Esophagus squamous epithelium (tissue), 5 donors: ENCODE measurements around the gene EID3. TPM values are rescaled to one million over a fixed set of nuclear protein-coding genes. Genes with fewer than 3 reads are reported as not detected.

Experiments used
- DNase-seq: peaks from one replicate; lab custom pipeline; 2025; lab: John Stamatoyannopoulos, UW
- H3K27ac ChIP-seq, 4 donors: fragments of 200-600 bp; sonication (generic); one replicate each; pipeline ENCODE4 v1.5.1; 2016 to 2019; ENCODE audit warnings: mild to moderate bottlenecking in 1 of 4
- H3K27me3 ChIP-seq, 4 donors: fragments of 200-600 bp; sonication (generic); 1 replicate in 3 of 4; 2 replicates in 1 of 4; pipeline versions ENCODE4 v1.5.1 to v1.6.0; 2017 to 2021; ENCODE audit warnings: antibody characterized with exemption in 1 of 4
- H3K36me3 ChIP-seq, 3 donors: fragments of 200-600 bp; sonication (generic); one replicate each; pipeline ENCODE4 v1.5.1; 2016 to 2019
- H3K4me1 ChIP-seq, 3 donors: fragments of 200-600 bp; sonication (generic); one replicate each; pipeline ENCODE4 v1.5.1; 2017 to 2019
- H3K4me3 ChIP-seq, 4 donors: fragments of 200-600 bp; sonication (generic); 1 replicate in 3 of 4; 2 replicates in 1 of 4; pipeline ENCODE4 v1.5.1; 2016 to 2019; ENCODE audit warnings: mild to moderate bottlenecking in 2 of 4, moderate library complexity in 1 of 4
- H3K9me3 ChIP-seq, 3 donors: fragments of 200-600 bp; sonication (generic); one replicate each; pipeline ENCODE4 v1.5.1; 2016 to 2019
- POLR2A ChIP-seq, 4 donors: fragments of 450-650 bp; IDR thresholded peaks; one replicate each; pipeline ENCODE4 v1.6.1; 2017; ENCODE audit warnings: antibody characterized with exemption in 4 of 4, mild to moderate bottlenecking in 4 of 4, moderate library complexity in 3 of 4
- WGBS, 2 donors: methylation state at CpG; one replicate each; pipeline ENCODE4 v1.1.5; 2018; 5-methylcytosine and 5-hydroxymethylcytosine counted together
- intact Hi-C: fragments of 100-400 bp; cut with DNase I; formaldehyde crosslinking; loops from one replicate; pipeline ENCODE4 v1.15.0; 2022
- total RNA-seq, 4 donors: library from RNA; depleted of rRNA; stranded (reverse); fragments of >200 nt; gene quantifications; one replicate each; pipeline ENCODE4 v1.1.0, GENCODE V29; 2016
- TF ChIP-seq, protein P1 (sequence below), 6 experiments: fragments of 450-650 bp in 4 of 6; fragments of 200-600 bp in 2 of 6; sonication (generic) in 2 of 6; IDR thresholded peaks; one replicate each; pipeline ENCODE4 v1.5.1; 2016 to 2019; ENCODE audit warnings: antibody characterized with exemption in 6 of 6, mild to moderate bottlenecking in 4 of 6, moderate library complexity in 4 of 6
- donor health status: DM: yes; HTN: yes; CAD: no.

Gene EID3
- total RNA-seq, 4 donors from 2014 or later, result 1.8 to 17.1 (median 7.0) TPM

DNA sequence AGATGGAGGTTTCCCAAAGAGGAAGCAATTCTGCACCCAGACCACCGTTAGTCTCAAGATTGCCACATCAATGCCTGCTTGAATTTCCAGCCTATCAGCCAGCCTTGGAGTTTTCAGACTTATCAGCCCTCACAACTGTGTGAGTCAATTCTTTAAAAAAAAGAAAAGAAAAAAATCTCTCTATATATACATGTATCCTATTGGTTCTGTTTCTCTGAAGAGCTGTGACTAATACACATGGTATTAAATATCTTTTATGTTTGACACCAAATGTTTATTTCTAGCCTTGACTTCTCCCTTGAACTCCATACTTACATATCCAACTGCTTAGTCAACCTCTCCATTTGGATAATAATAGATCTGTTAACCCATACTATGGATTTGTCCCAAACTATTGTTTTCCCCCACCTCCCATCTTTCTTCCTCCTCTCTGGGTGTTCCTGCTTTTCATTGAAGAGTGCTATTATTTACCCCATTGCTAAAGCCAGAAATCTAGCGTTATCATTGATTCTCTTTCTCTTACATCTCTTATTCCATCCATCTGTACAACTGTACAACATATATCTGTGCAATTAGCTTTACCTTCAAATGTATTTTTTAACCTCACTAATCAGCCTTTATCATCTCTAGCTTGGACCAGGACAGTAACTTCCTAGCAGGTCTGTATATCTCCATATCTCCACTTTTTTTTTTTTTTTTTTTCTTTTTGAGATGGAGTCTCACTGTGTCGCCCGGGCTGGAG is 22.7 kb upstream of the EID3 start:
- Histone ChIP-seq H3K36me3 (no peaks in the 10 kb centered on the region), H3K27ac (peak overlapping the region in 1 of 4 donors; percentile 6), H3K9me3 (no peaks in the 10 kb centered on the region), H3K4me1 (peaks cover 0 to 36% (median 14%) of the 10 kb centered on the region in 3 donors), H3K4me3 (no peak overlapping the region), H3K27me3 (peaks cover 0 to 10% (median 0%) of the 10 kb centered on the region in 4 donors)
- no peak for DNase-seq
- no peak for TF ChIP-seq POLR2A (IDR thresholded peaks at IDR 0.05)
- TF ChIP-seq, protein P1, sequence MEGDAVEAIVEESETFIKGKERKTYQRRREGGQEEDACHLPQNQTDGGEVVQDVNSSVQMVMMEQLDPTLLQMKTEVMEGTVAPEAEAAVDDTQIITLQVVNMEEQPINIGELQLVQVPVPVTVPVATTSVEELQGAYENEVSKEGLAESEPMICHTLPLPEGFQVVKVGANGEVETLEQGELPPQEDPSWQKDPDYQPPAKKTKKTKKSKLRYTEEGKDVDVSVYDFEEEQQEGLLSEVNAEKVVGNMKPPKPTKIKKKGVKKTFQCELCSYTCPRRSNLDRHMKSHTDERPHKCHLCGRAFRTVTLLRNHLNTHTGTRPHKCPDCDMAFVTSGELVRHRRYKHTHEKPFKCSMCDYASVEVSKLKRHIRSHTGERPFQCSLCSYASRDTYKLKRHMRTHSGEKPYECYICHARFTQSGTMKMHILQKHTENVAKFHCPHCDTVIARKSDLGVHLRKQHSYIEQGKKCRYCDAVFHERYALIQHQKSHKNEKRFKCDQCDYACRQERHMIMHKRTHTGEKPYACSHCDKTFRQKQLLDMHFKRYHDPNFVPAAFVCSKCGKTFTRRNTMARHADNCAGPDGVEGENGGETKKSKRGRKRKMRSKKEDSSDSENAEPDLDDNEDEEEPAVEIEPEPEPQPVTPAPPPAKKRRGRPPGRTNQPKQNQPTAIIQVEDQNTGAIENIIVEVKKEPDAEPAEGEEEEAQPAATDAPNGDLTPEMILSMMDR (IDR thresholded peaks at IDR 0.05), result no peak
- intact Hi-C loops, result no loop called here
- WGBS, 2 donors, result 42 to 62% methylated on average over 2 to 3 of the region's 4 CpGs

GRCh38 chr12:104281636-104282035 is 21.9 kb upstream of the EID3 start:
- no peak for DNase-seq
- Histone ChIP-seq H3K9me3 (no peaks in the 10 kb centered on the region), H3K27me3 (peaks cover 0 to 10% (median 0%) of the 10 kb centered on the region in 4 donors), H3K4me1 (peaks cover 7 to 36% (median 21%) of the 10 kb centered on the region in 3 donors), H3K36me3 (no peaks in the 10 kb centered on the region), H3K4me3 (no peak overlapping the region), H3K27ac (no peak overlapping the region)
- 80 to 96% methylated on average over 5 of the region's 5 CpGs for WGBS, 2 donors
- intact Hi-C loops, result no loop called here
- TF ChIP-seq POLR2A (IDR thresholded peaks at IDR 0.05), result no peak
- TF ChIP-seq, protein P1 (IDR thresholded peaks at IDR 0.05), result no peak

- no peak overlapping the region for H3K27ac ChIP-seq
- intact Hi-C loops, result no loop called here
- no peak overlapping the region for H3K4me3 ChIP-seq
- no peaks in the 10 kb centered on the region for H3K36me3 ChIP-seq
- TF ChIP-seq, protein P1 (IDR thresholded peaks at IDR 0.05), result no peak
- no peak for TF ChIP-seq POLR2A (IDR thresholded peaks at IDR 0.05)
- no peaks in the 10 kb centered on the region for H3K9me3 ChIP-seq
- peaks cover 8 to 31% (median 21%) of the 10 kb centered on the region in 3 donors for H3K4me1 ChIP-seq
- peaks cover 0 to 10% (median 0%) of the 10 kb centered on the region in 4 donors for H3K27me3 ChIP-seq
- DNase-seq, result no peak
Measured at GRCh38 chr12:104282109-104282508, 21.4 kb upstream of the EID3 start.

- 24 to 46% methylated on average over 3 of the region's 3 CpGs for WGBS, 2 donors
- TF ChIP-seq, protein P1 (IDR thresholded peaks at IDR 0.05), result no peak
- no peak for TF ChIP-seq POLR2A (IDR thresholded peaks at IDR 0.05)
- peaks cover 8 to 42% (median 21%) of the 10 kb centered on the region in 3 donors for H3K4me1 ChIP-seq
- H3K4me3 ChIP-seq, result peak overlapping the region in 3 of 4 donors; percentile 61 to 84 (median 72)
- peaks cover 0 to 10% (median 0%) of the 10 kb centered on the region in 4 donors for H3K27me3 ChIP-seq
- intact Hi-C loops, result loop anchor here (5.0 kb wide), 1 partner anchor 69 kb away; the partner anchor contains the start of gene TXNRD1
- no peak for DNase-seq
- peaks cover 0 to 4% (median 0%) of the 10 kb centered on the region in 3 donors for H3K36me3 ChIP-seq
- H3K27ac ChIP-seq, result peak overlapping the region; percentile 95 to 97 (median 95)
- H3K9me3 ChIP-seq, result no peaks in the 10 kb centered on the region
Measured at GRCh38 chr12:104285740-104286515, 17.6 kb upstream of the EID3 start.
